ENCODE data around the gene CLTA. TPM values are rescaled to one million over a fixed set of nuclear protein-coding genes. Genes with fewer than 3 reads are reported as not detected.

Gene CLTA
- total RNA-seq, 1 donor from 2014 or later, result 95.7 TPM

- DNase-seq, result no peak
These were observed 55.2 kb downstream of the CLTA start for GRCh38 chr9:36245906-36246305.

- no peak for DNase-seq
These were observed 56.6 kb downstream of the CLTA start for GRCh38 chr9:36247356-36247755.

GRCh38 chr9:36248061-36248460, 57.3 kb downstream of the CLTA start:
- peak; percentile 54 for DNase-seq

- DNase-seq, result no peak
These were observed 58.5 kb downstream of the CLTA start for GRCh38 chr9:36249189-36249588.

- no peak for DNase-seq
These were observed 59.4 kb downstream of the CLTA start for GRCh38 chr9:36250079-36250478.

- no peak for DNase-seq
These were observed 60.7 kb downstream of the CLTA start for GRCh38 chr9:36251428-36251827.

- DNase-seq, result peak; percentile 99
These were observed 67.7 kb downstream of the CLTA start, which contains the start of gene GNE for GRCh38 chr9:36258208-36258995. Gene GNE (minus strand): TSS chr9:36258448. CDS start chr9:36249355, 9,093 bp downstream.

GRCh38 chr9:36258996-36259533, 68.3 kb downstream of the CLTA start:
- DNase-seq, result no peak

Other genes with a start within 250 kb of the CLTA start
- not detected for gene OR2S2, start 232.8 kb upstream of the CLTA start, total RNA-seq
- 22.9 TPM for gene RECK, start 154.0 kb upstream of the CLTA start, total RNA-seq
- gene GLIPR2, start 54.2 kb upstream of the CLTA start, total RNA-seq, result 49.3 TPM
- 0.41 TPM for gene CCIN, start 21.5 kb upstream of the CLTA start, total RNA-seq
- gene GNE, start 67.5 kb downstream of the CLTA start, total RNA-seq, result 33.1 TPM
- 20.5 TPM for gene RNF38, start 209.3 kb downstream of the CLTA start, total RNA-seq

Measured in tongue (tissue), 2 donors.